ENCODE data around the gene PLCB1. TPM values are rescaled to one million over a fixed set of nuclear protein-coding genes. Genes with fewer than 3 reads are reported as not detected.

Gene PLCB1
- total RNA-seq, 1 donor from 2014 or later, result 10.7 TPM

GRCh38 chr20:8322662-8323217 is 190.7 kb downstream of the PLCB1 start:
- Histone ChIP-seq H3K27me3 (ENCODE audit: insufficient read depth, low read length) (no peaks in the 10 kb centered on the region), H3K9me3 (ENCODE audit: insufficient read depth, low read depth, low read length) (no peaks in the 10 kb centered on the region), H3K36me3 (ENCODE audit: insufficient read depth, low read length) (no peaks in the 10 kb centered on the region), H3K4me2 (ENCODE audit: low read length) (no peak overlapping the region), H3K9ac (ENCODE audit: low read length) (no peak overlapping the region), H4K20me1 (ENCODE audit: insufficient read depth, low read length) (no peaks in the 10 kb centered on the region), H2AFZ (ENCODE audit: low read depth, low read length) (no peak overlapping the region), H3K27ac (ENCODE audit: low read depth, low read length) (no peak overlapping the region), H3K4me3 (ENCODE audit: insufficient read depth, low read depth, low read length) (no peak overlapping the region), H3K4me1 (ENCODE audit: insufficient read depth, low read length) (no peaks in the 10 kb centered on the region), H3K79me2 (ENCODE audit: insufficient read depth, low read length) (no peaks in the 10 kb centered on the region)
- Mint-ChIP-seq H3K36me3 (ENCODE audit: low read depth, unreplicated experiment) (no peaks in the 10 kb centered on the region), H3K4me1 (ENCODE audit: low read depth, unreplicated experiment) (peaks cover 4% of the 10 kb centered on the region), H3K27ac (ENCODE audit: unreplicated experiment) (no peak overlapping the region), H3K9me3 (ENCODE audit: unreplicated experiment) (no peaks in the 10 kb centered on the region), H3K4me3 (ENCODE audit: unreplicated experiment) (no peak overlapping the region), H3K27me3 (ENCODE audit: low read depth, unreplicated experiment) (no peaks in the 10 kb centered on the region)
- no peak for TF ChIP-seq CTCF (IDR thresholded peaks at IDR 0.05; ENCODE audit: insufficient read depth, low read depth, low read length)
- TF ChIP-seq EZH2 (IDR thresholded peaks at IDR 0.05; ENCODE audit: insufficient read depth, low read length), result no peak
- FAIRE-seq, result no peak
- DNase-seq (ENCODE audit: low read depth), result no peak

- H3K4me3 ChIP-seq (ENCODE audit: insufficient read depth, low read depth, low read length), result no peak overlapping the region
- H3K4me1 Mint-ChIP-seq (ENCODE audit: low read depth, unreplicated experiment), result peaks cover 4% of the 10 kb centered on the region
- H3K27ac Mint-ChIP-seq (ENCODE audit: unreplicated experiment), result no peak overlapping the region
These were observed 194.1 kb downstream of the PLCB1 start for GRCh38 chr20:8326191-8326590.

More at GRCh38 chr20:8326191-8326590, 194.1 kb downstream of the PLCB1 start:
- H3K27me3 ChIP-seq (ENCODE audit: insufficient read depth, low read length), result no peaks in the 10 kb centered on the region
- no peaks in the 10 kb centered on the region for H3K36me3 Mint-ChIP-seq (ENCODE audit: low read depth, unreplicated experiment)
- no peak overlapping the region for H3K4me2 ChIP-seq (ENCODE audit: low read length)
- H3K9me3 ChIP-seq (ENCODE audit: insufficient read depth, low read depth, low read length), result no peaks in the 10 kb centered on the region
- no peak overlapping the region for H3K27ac ChIP-seq (ENCODE audit: low read depth, low read length)
- no peak overlapping the region for H3K4me3 Mint-ChIP-seq (ENCODE audit: unreplicated experiment)
- no peak overlapping the region for H3K9ac ChIP-seq (ENCODE audit: low read length)
- H3K27me3 Mint-ChIP-seq (ENCODE audit: low read depth, unreplicated experiment), result no peaks in the 10 kb centered on the region
- H2AFZ ChIP-seq (ENCODE audit: low read depth, low read length), result no peak overlapping the region
- TF ChIP-seq EZH2 (IDR thresholded peaks at IDR 0.05; ENCODE audit: insufficient read depth, low read length) (no peak), CTCF (IDR thresholded peaks at IDR 0.05; ENCODE audit: insufficient read depth, low read depth, low read length) (no peak)
- H3K4me1 ChIP-seq (ENCODE audit: insufficient read depth, low read length), result no peaks in the 10 kb centered on the region
- no peaks in the 10 kb centered on the region for H4K20me1 ChIP-seq (ENCODE audit: insufficient read depth, low read length)
- no peak for FAIRE-seq
- no peaks in the 10 kb centered on the region for H3K9me3 Mint-ChIP-seq (ENCODE audit: unreplicated experiment)
- no peaks in the 10 kb centered on the region for H3K36me3 ChIP-seq (ENCODE audit: insufficient read depth, low read length)
- DNase-seq (ENCODE audit: low read depth), result no peak
- no peaks in the 10 kb centered on the region for H3K79me2 ChIP-seq (ENCODE audit: insufficient read depth, low read length)

All from astrocyte (in vitro differentiated cells and primary cell).